OCI-LY1 (cell line): Measurements from ENCODE around the gene MCM7.

ENCODE experiments used
- EZH2 ChIP-seq: fragments of 200-600 bp; sonication (generic), shearing (Covaris generic); IDR thresholded peaks from 2 replicates; pipeline ENCODE4 v1.8.0; 2017; ENCODE audit warnings: borderline replicate concordance, mixed run types, mild to moderate bottlenecking, antibody characterized with exemption, low read length, moderate library complexity, mixed read lengths
- TF ChIP-seq, protein P1 (sequence below): fragments of 200-600 bp; sonication (generic), shearing (Covaris generic); IDR thresholded peaks from 2 replicates; pipeline ENCODE4 v1.5.1; 2017; ENCODE audit warnings: mild to moderate bottlenecking, antibody characterized with exemption, low read length, moderate library complexity, mixed read lengths

DNA sequence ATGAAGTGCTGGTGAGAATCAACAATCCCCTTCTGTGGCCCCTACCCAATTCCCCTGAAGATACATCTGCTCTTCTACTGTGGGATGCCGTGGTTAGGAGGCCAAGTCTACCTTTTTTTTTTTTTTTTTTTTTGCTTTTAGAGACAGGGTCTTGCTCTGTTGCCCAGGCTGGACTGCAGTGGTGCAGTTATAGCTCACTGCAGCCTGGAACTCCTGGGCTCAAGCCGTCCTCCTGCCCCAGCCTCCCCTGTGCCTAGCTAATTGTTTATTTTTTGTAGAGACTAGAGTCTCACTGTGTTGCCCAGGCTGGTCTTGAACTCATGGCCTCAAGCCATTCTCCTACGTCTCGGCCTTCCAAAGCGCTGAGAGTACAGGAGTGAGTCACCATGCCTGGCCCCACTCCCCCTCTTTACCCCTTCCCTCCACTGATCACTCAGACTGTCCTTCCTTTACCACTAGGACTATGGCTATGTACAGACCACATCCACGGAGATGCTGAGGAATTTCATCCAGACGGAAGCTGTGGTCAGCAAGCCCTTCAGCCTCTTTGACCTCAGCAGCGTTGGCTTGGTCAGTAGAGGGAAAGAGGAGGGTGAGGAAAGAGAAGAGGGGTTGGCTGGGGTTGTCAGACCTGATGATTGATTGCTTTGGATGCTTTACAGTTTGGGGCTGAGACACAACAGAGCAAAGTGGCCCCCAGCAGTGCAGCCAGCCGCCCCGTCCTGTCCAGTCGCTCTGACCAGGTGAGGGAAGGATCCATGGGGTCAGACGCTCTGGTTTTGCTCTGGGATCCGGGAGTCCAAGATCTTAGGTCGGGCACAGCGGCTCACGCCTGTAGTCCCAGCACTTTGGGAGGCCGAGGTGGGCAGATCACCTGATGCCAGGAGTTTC, 2.0 kb upstream of the MCM7 start:
- TF ChIP-seq, protein P1, sequence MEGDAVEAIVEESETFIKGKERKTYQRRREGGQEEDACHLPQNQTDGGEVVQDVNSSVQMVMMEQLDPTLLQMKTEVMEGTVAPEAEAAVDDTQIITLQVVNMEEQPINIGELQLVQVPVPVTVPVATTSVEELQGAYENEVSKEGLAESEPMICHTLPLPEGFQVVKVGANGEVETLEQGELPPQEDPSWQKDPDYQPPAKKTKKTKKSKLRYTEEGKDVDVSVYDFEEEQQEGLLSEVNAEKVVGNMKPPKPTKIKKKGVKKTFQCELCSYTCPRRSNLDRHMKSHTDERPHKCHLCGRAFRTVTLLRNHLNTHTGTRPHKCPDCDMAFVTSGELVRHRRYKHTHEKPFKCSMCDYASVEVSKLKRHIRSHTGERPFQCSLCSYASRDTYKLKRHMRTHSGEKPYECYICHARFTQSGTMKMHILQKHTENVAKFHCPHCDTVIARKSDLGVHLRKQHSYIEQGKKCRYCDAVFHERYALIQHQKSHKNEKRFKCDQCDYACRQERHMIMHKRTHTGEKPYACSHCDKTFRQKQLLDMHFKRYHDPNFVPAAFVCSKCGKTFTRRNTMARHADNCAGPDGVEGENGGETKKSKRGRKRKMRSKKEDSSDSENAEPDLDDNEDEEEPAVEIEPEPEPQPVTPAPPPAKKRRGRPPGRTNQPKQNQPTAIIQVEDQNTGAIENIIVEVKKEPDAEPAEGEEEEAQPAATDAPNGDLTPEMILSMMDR: no peak
- TF ChIP-seq EZH2: no peak
